ENCODE results near the gene VARS1. TPM values are rescaled to one million over a fixed set of nuclear protein-coding genes. Genes with fewer than 3 reads are reported as not detected.
"Not testable (repeated sequence)": the region's sequence is repeated elsewhere in the genome, so short reads cannot be mapped to it uniquely, and the experiment has no call there.

The VARS1 gene
- total RNA-seq, 1 donor from 2014 or later: 62.6 TPM

GRCh38 chr6:31822036-31822821 is 26.7 kb upstream of the VARS1 start:
- DNase-seq (ENCODE audit: low spot score): peak; percentile 91

DNA sequence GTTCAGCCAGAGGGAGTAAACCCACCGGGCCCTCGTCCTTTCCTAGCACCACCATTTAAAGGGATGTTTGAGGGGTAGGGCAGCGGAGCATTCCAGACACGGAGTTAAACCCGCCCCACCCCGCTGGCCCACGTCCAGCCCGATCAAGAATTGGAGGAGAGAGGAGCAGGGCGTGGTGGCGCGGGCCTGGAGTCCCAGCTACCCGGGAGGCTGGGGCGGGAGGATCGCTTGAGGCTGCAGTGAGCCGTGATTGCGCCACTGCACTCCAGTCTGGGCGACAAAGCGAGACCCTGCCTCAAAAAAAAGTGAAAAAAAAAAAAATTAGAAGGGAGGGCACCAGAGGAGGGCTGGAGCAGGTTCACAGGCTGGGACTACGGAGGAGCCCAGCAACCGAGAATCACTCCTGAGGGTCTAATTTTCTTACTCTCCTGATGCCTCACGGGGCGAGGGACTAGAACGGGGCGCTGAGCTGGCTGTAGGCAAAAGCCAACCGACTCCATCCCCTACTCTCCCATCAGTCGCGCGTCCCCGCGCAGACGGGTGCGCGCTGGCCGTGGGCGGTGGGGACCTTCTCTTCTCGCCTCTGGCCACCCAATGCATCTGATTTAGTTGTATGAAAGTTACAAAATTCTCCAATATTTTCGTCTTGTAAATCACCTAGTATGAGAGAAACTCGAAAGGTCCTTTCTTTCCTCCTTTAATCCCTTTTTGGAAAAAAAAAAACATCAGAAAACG is 25.9 kb upstream of the VARS1 start:
- DNase-seq (ENCODE audit: low spot score): no peak

DNA sequence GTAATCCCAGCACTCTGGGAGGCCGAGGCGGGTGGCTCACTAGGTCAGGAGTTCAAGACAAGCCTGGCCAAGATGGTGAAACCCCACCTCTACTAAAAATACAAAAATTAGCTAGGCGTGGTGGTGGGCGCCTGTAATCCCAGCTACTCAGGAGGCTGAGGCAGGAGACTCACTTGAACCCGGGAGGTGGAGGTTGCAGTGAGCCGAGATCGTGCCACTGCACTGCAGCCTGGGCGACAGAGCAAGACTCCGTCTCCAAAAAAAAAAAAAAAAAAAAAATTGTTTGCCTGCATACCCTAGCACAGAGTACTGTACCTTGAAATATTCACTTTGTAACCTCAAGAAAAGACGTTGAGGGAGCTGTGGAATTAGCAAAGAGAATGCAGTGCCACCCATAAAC is 24.8 kb upstream of the VARS1 start:
- not testable (repeated sequence) for DNase-seq (ENCODE audit: low spot score)

GRCh38 chr6:31819871-31820299 is 24.3 kb upstream of the VARS1 start:
- no peak for DNase-seq (ENCODE audit: low spot score)

- DNase-seq (ENCODE audit: low spot score): not testable (repeated sequence)
Observed at GRCh38 chr6:31817929-31818511, 22.5 kb upstream of the VARS1 start.

DNA sequence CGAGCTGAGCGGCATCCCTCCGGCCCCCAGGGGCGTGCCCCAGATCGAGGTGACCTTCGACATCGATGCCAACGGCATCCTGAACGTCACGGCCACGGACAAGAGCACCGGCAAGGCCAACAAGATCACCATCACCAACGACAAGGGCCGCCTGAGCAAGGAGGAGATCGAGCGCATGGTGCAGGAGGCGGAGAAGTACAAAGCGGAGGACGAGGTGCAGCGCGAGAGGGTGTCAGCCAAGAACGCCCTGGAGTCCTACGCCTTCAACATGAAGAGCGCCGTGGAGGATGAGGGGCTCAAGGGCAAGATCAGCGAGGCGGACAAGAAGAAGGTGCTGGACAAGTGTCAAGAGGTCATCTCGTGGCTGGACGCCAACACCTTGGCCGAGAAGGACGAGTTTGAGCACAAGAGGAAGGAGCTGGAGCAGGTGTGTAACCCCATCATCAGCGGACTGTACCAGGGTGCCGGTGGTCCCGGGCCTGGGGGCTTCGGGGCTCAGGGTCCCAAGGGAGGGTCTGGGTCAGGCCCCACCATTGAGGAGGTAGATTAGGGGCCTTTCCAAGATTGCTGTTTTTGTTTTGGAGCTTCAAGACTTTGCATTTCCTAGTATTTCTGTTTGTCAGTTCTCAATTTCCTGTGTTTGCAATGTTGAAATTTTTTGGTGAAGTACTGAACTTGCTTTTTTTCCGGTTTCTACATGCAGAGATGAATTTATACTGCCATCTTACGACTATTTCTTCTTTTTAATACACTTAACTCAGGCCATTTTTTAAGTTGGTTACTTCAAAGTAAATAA is 21.8 kb upstream of the VARS1 start:
- DNase-seq (ENCODE audit: low spot score): not testable (repeated sequence)

DNA sequence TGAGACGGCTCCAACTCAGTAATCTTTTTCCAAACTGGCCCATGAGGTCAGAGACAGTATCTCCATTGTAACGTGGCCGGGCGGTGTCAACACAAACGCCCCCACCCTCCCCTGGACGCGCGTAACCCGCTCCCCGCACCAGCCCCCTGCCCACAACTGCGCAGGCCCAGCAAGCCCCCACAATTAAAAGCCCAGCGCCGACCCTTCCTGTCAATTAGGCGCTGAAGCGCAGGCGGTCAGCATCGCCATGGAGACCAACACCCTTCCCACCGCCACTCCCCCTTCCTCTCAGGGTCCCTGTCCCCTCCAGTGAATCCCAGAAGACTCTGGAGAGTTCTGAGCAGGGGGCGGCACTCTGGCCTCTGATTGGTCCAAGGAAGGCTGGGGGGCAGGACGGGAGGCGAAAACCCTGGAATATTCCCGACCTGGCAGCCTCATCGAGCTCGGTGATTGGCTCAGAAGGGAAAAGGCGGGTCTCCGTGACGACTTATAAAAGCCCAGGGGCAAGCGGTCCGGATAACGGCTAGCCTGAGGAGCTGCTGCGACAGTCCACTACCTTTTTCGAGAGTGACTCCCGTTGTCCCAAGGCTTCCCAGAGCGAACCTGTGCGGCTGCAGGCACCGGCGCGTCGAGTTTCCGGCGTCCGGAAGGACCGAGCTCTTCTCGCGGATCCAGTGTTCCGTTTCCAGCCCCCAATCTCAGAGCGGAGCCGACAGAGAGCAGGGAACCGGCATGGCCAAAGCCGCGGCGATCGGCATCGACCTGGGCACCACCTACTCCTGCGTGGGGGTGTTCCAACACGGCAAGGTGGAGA is 19.7 kb upstream of the VARS1 start, which contains the start of the genes HSPA1A and HSPA1L:
Gene HSPA1A (plus strand): TSS at position 519 of the 814 bp plus-strand sequence. CDS start 214 bp downstream, at position 733.
Gene HSPA1L (minus strand): TSS at position 259 of the 814 bp plus-strand sequence. CDS start 3,311 bp downstream, outside the sequence.
- peak; percentile 97 for DNase-seq (ENCODE audit: low spot score)

DNA sequence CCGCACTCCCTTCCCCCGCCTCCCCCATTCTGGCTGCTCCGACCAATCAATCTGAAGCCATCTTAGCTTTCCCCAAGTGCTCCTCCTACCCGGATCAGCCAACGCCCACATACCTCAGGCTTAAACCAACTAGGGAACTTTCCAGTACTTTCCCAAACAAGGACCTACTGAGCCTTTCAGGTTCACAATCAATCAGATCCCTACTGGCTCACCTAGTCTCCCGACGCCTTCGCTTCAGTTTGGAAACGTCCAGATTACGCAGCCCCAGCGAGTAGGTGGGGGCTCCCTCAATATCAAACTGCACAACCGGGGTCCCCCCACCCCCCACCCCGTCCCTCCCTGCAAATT is 19.1 kb upstream of the VARS1 start:
- peak; percentile 95 for DNase-seq (ENCODE audit: low spot score)

DNA sequence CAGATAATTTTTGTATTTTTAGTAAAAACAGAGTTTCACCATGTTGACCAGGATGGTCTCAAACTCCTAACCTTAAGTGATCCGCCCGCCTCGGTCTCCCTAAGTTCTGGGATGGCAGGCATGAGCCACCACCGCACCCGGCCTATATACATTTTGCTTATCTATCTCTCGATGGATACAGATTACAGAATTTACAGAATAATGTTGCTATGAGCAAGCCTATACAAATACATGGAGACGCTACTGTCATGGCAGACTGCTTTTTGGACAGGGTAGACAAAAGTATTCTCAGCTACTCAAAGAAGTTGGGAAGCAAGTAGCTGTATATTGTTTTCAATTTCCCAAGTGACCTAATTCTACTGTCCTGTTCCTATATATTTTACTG is 17.9 kb upstream of the VARS1 start:
- no peak for DNase-seq (ENCODE audit: low spot score)

DNA sequence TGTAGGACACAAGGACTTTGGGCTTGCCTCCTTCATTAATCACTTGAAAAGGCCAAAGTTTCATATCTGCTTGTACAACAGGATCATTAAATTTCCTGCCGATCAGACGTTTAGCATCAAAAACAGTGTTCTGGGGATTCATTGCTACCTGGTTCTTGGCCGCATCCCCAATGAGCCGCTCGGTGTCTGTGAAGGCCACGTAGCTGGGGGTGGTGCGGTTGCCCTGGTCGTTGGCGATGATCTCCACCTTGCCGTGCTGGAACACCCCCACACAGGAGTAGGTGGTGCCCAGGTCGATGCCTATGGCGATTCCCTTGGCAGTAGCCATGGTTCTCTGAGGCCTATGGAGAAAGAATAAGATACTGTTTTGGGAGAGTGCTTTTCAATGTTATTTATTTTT is 16.1 kb upstream of the VARS1 start:
- DNase-seq (ENCODE audit: low spot score): no peak

DNA sequence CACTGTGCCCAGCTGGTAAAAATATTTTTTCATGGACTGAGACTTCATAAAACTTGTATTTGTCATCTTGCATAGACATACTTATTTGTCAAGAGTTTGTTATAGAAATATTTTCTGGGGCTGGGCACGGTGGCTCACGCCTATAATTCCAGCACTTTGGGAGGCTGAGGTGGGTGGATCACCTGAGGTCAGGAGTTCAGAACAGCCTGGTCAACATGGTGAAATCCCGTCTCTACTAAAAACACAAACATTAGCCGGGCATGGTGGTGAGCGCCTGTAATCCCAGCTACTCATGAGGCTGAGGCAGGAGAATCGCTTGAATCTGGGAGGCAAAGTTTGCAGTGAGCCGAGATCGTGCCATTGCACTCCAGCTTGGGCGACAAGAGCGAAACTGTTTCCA is 13.0 kb upstream of the VARS1 start:
- DNase-seq (ENCODE audit: low spot score): not testable (repeated sequence)

GRCh38 chr6:31806470-31807272 is 11.1 kb upstream of the VARS1 start, which contains the start of gene LSM2:
LSM2 (minus strand) TSS chr6:31806966; CDS start chr6:31806757, 209 bp downstream.
- DNase-seq (ENCODE audit: low spot score): peak; percentile 99

DNA sequence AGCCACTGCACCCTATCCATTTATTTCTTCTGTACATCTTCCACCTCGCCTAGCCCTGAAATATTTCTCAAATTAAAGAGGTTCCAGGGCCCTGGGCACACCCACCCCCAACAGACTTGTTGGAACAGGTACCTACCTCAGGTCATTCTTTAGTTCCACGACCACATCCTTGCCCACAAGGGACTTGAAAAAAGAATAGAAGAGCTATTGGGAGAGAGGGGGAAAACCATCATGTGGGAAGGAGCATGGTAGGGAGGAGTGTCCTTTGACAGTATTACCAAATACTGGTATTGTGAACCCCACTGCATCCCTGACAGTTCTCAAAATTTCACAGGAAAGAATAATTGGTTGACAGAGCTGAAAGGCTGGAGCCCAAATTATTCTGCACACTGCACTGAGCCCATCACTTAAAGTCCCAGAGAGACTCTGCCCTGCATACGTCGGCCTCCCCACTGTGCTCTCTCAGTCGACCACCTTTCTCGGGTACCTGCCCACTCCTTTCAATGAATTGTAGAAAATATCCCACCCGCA is 10.5 kb upstream of the VARS1 start:
- no peak for DNase-seq (ENCODE audit: low spot score)

DNA sequence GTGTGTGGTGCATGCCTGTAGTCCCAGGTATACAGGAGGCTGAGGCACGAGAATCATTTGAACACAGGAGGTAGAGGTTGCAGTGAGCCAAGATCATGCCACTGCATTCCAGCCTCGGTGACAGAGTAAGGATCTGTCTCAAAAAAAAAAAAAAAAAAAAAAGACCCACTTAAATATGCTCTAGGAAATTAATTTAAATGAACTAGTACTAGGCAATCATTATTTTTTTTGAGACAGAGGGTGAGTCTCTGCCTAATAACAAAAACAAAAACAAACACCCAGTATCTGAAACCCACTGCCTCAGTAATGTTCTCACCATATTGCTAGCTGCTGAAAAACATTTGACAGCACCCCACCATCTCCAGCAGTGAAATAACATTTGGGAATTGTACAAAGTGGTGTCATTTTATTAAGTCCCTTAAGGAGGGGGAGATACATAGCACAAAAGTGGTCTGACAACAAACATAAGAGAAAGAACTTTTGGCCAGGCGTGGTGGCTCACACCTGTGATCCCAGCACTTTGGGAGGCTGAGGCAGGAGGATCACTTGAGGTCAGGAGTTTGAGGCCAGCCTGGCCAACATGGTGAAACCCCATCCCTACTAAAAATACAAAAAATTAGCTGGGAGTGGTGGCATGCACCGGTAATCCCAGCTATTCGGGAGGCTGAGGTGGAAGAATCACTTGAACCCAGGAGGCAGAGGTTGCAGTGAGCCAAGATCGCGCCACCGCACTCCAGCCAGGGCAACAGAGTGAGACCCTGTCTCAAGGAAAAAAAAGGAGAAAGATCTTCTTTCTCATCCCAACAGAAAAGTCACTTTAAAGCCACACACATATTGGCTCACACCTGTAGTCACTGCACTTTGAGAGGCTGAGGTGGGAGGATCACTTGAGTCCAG is 5.7 kb upstream of the VARS1 start:
- not testable (repeated sequence) for DNase-seq (ENCODE audit: low spot score)

GRCh38 chr6:31799781-31800180 is 4.2 kb upstream of the VARS1 start:
- no peak for DNase-seq (ENCODE audit: low spot score)

- DNase-seq (ENCODE audit: low spot score): no peak
Observed at GRCh38 chr6:31797588-31797987, 2.0 kb upstream of the VARS1 start.

DNA sequence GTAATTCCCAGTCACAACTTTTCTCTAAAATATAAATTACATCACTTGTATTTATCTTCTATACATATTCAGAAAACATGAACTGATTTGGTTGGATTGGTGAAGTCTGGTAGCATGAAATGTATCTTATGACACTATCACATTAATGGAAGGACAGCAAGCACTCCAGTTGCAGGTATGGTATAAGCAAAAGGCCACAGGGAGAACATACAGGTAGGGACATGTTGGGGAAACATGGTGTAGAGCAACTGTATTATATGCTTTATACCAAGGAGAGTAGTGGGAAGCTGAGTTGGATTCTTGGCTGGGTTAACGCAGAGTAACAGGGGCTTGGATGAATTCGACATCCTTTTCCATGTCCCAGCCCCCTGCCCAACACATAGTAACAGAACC is 1.4 kb upstream of the VARS1 start:
- DNase-seq (ENCODE audit: low spot score): no peak

Data from mesenteric fat pad (tissue), 1 donor.